ENCODE results near the gene C19orf33. TPM values are rescaled to one million over a fixed set of nuclear protein-coding genes. Genes with fewer than 3 reads are reported as not detected.

Gene C19orf33
- total RNA-seq, 3 donors from 2014 or later (not counting 1 experiment from before 2014, with no cell fraction given), result 1.5 to 4.0 TPM; not detected in 1

DNA sequence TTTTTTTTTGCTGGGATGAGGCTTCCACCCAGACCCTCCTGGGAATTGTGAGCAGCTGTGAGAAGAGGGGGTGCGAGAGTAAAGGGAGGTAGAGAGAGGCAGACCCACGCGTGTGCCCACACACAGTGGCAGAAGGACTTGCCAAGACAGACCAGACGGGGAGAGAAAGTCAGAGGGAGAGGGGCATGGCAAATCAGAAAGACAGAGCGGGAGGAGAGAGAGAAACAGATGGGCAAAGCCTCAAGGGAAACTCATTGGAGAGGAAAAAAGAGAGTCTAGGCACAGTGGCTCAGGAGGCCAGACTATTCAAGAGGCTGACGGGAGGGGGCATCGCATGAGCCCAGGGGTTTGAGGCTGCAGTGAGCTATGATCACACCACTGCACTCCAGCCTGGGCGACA is 48.6 kb downstream of the C19orf33 start:
- Mint-ChIP-seq H3K36me3 (no peaks in the 10 kb centered on the region), H3K27me3 (ENCODE audit: low read depth in 2 of 2) (no peaks in the 10 kb centered on the region), H3K4me3 (no peak overlapping the region), H3K4me1 (no peaks in the 10 kb centered on the region), H3K27ac (no peak overlapping the region), H3K9me3 (no peaks in the 10 kb centered on the region)
- TF ChIP-seq CTCF (IDR thresholded peaks at IDR 0.05), result no peak
- Histone ChIP-seq H3K27me3 (ENCODE audit: control insufficient read depth, insufficient read depth, low read length) (no peaks in the 10 kb centered on the region), H3K36me3 (ENCODE audit: control insufficient read depth, insufficient read depth, low read length) (no peaks in the 10 kb centered on the region), H3K4me3 (ENCODE audit: low read length) (no peak overlapping the region), H3K9me3 (ENCODE audit: control insufficient read depth, insufficient read depth, low read length) (no peaks in the 10 kb centered on the region), H3K27ac (ENCODE audit: low read length) (no peak overlapping the region), H3K4me1 (ENCODE audit: control insufficient read depth, insufficient read depth, low read length) (no peaks in the 10 kb centered on the region)
- no peak for DNase-seq
- no peak for ATAC-seq
- intact Hi-C loops (cut with micrococcal nuclease), result no loop called here
- WGBS (ENCODE audit: insufficient coverage), result 81% methylated on average over 7 of the region's 8 CpGs

Other genes starting within 250 kb of the C19orf33 start
- not detected for gene DPF1, start 80.0 kb upstream of the C19orf33 start, total RNA-seq
- 1 to 10 TPM in 2 of 3 donors, not detected in 1; 1.1 to 1.6 TPM for gene PPP1R14A, start 47.9 kb upstream of the C19orf33 start, total RNA-seq
- 10 to 100 TPM in 1 of 3 donors, 1 to 10 TPM in 2; 2.7 to 13.7 (median 6.9) TPM for gene SPINT2, start 39.7 kb upstream of the C19orf33 start, total RNA-seq
- gene YIF1B, start 11.7 kb downstream of the C19orf33 start, total RNA-seq, result 10 to 100 TPM; 23.2 to 28.4 (median 24.1) TPM
- 1 to 10 TPM; 2.1 to 6.2 (median 2.5) TPM for gene KCNK6, start 15.6 kb downstream of the C19orf33 start, total RNA-seq
- 10 to 100 TPM; 16.6 to 29.2 (median 25.6) TPM for gene CATSPERG, start 31.6 kb downstream of the C19orf33 start, total RNA-seq
- gene PSMD8, start 70.3 kb downstream of the C19orf33 start, total RNA-seq, result 100 to 1,000 TPM; 109 to 115 (median 109) TPM
- not detected for gene GGN, start 83.8 kb downstream of the C19orf33 start, total RNA-seq
- gene SPRED3, start 84.4 kb downstream of the C19orf33 start, total RNA-seq, result 1 to 10 TPM; 1.1 to 4.2 (median 1.3) TPM
- 10 to 100 TPM; 36.9 to 42.1 (median 41.6) TPM for gene FAM98C, start 98.8 kb downstream of the C19orf33 start, total RNA-seq
- gene RASGRP4, start 122.0 kb downstream of the C19orf33 start, total RNA-seq, result 1 to 10 TPM; 2.3 to 9.3 (median 5.7) TPM
- gene RYR1, start 129.4 kb downstream of the C19orf33 start, total RNA-seq, result 1 to 10 TPM in 1 of 3 donors, under 1 TPM in 2; 0.05 to 1.0 (median 0.65) TPM

All from natural killer cell (primary cell).